ENCODE data around the gene PLRG1.
"Not testable (repeated sequence)": the region's sequence is repeated elsewhere in the genome, so short reads cannot be mapped to it uniquely, and the experiment has no call there.

Gene PLRG1

GRCh38 chr4:154549894-154550790 lies at the start of gene PLRG1:
Gene PLRG1, minus strand, starts transcription at chr4:154550400. Its CDS starts 92 bp downstream, at chr4:154550308.
- DNase-seq = peak; percentile 70 to 79

DNA sequence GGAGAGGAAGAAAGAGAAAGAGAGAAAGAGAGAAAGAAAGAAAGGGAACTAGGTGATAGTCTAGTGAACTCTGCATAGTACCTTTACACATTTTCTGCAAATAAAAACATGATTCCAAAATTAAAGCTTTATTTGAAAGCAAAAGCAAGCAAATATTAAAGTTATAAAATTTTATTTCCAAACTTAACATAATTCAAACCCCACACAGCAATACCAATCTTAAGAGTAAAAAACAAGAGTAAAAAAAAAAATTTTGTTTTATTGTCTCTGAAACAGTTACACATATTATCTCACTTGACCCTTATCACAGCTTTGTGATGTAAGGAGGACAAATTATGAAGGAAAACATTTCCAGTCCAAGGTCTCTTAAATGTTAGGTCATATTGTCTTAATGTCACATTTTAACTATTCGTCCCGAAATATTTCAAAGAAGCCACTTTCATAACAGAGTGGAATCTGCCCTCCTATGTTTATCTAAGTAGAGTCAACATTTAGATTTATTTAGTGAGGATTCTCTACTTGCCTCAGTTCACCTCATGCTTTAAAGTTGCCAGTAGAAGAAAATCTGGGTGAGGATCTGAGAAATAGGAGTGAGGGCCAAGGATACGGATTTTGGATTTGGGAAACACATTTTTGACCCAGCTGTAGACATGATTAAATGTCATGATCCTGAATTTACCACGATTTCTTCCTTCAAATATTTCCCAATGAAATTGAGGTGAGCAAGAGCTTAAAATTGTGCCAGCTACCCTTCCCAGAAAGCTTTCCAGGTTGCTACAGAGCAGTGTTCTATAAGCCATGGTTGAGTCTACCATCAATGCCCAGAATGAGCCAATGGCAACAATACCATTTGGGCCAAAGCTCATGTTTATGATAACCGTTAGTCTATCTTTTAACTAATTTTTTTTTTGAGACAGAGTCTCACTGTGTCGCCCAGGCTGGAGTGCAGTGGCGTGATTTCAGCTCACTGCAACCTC lies 47.9 kb upstream of the PLRG1 start:
- DNase-seq = no peak

DNA sequence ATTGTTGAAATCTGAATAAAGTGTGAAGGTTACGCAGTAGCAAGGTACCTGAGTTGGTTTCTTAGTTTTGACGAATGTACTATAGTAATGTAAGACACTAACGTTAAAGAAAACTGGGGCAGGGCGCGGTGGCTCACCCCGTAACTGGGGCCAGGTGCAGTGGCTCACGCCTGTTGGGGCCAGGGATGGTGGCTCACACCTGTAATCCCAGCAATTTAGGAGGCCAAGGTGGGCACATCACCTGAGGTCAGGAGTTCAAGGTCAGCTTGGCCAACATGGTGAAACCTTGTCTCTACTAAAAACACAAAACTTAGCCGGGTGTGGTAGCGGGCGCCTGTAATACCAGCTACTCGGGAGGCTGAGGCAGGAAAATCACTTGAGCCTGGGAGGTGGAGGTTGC lies 47.1 kb upstream of the PLRG1 start:
- DNase-seq = not testable (repeated sequence)

DNA sequence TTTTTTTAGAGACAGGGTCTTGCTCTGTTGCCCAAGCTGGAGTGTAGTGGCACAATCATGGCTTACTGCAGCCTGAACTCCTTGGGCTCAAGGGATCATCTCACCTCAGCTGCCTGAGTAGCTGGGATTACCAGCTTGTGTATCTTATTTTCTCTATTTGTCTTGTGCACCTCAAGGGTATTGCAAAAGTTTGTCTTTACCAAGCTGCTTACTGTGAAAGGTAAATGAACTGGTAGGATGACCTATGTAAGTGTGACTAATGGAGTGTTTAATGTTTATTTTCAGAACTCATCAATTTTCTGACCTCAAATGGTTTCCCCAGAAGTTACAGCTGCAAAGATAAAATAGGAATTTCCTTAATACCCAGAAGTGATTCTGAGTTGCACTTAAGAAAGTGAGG lies 45.6 kb upstream of the PLRG1 start:
- no peak for DNase-seq

GRCh38 chr4:154594343-154594742 lies 44.1 kb upstream of the PLRG1 start:
- DNase-seq = not testable (repeated sequence)

DNA sequence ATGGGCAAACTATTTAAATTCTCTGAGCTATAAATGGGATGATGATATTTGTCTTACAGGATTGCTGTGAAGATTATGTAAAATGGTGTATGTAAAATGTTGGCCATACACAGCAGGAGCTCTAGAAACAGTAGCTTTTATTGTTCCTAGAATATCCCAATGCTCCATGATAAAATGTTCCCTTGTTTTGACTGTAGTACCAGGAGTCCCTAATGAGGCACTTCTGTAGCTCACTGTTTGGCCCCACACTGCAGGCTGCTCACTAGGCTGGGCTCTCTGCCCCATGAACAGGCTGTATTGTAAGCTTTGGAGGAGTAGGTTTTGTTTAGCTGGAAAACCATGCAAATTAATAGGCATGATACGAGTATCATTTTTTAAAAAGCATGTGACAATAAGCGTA lies 43.7 kb upstream of the PLRG1 start:
- no peak for DNase-seq

DNA sequence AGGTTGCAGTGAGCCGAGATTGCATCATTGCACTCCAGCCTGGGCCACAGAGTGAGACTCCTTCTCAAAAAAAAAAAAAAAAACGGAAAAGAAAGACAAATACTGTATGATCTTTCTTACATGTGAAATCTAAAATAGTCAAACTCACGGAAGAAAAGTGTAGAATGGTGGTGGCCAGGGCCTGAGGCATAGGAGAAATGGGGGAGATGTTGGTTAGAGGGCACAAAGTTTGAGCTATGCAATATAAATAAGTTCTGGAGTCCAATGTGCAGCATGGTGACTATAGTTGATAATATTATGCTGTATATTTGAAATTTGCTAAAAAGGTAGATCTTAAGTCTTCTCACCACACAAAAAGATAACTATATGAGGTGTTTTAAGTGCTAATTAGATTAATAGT lies 41.7 kb upstream of the PLRG1 start:
- no peak for DNase-seq

DNA sequence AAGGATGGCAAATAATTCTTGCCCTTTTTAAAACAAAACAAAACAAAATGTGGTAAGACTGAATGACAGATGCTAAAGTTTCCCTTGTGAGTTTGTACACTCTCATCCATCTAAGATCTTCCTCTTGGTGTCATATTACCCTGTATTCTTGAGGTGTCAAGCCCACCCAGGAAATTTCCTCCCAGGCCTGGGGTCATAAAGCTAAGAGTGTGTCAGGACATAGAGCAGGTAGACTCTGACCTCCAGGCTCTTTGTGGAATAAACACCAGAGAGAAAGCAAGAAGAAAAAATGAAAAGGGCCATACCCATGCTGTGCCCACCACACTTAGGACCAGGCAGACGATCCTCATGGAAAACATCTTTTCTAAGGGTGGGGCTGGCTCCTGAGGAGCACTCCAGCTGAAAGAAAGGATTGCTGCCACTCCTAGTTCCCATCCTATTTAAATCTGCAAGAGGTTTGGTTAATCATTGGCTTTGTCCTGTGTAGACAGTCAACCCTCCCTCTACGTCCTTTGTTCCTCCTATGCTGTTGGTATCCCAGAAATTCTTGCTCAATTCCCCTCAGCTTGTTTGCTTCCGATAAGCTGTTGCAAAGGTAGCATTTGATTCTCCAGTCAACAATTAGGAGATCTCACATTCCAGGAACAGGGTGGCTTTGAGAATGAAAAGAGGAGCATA lies 40.3 kb upstream of the PLRG1 start, which contains the start of gene FGA:
TSS of gene FGA (minus strand) at position 414 of the 678 bp plus-strand sequence. CDS start at position 359, 55 bp downstream.
- no peak for DNase-seq

- DNase-seq = no peak
Observed at GRCh38 chr4:154589296-154590197, 39.3 kb upstream of the PLRG1 start.

DNA sequence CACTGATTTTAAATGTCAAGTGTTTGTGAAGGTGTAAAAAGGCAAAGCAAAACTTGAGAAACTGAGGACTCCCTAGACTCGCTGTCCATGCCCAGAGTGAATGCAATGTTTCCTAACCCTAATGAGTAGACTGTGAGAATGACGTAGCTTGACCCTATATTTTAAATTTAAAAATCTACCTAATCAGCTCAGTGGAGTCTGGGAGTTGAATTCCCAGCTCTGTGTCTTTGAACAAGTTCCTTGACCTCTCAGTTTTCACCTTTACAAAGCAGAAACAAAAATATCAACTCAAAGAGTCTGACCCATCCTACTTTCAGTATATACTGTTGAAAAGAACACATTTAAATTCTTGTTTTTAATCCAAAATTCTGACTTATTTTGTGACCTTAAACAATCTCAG lies 38.0 kb upstream of the PLRG1 start:
- DNase-seq = no peak

DNA sequence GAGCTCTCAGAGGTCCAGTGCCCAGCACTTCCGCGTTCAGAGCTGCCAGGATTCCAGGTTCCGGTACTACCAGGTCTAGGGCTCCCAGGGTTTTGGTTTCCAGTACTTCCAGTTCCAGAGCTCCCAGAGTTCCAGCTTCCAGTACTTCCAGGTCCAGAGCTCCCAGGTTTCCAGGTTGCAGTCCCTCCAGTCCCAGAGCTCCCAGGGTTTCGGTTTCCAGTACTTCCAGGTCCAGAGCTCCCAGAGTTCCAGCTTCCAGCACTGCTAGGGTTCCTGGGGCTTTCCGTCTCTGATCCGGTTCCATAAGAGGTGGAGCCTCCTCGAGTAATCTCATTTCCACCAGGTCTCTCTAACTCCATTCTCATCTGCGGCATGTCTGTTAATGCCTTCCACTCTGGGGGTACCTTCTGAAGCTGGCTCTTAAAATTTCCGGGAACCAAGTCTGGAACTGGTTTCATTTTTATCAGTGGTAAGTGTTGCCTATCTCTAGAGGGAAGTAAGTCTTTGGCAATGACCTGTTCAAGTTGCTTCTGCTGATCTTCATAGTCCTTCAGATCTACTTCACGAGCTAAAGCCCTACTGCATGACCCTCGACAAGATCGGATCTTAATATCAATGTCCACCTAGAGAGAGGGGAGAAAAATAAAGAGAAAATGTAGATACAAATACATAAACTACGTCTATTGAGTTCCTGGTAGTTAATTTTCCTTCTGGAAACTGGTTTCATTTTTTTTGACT lies 36.3 kb upstream of the PLRG1 start:
- DNase-seq = no peak

DNA sequence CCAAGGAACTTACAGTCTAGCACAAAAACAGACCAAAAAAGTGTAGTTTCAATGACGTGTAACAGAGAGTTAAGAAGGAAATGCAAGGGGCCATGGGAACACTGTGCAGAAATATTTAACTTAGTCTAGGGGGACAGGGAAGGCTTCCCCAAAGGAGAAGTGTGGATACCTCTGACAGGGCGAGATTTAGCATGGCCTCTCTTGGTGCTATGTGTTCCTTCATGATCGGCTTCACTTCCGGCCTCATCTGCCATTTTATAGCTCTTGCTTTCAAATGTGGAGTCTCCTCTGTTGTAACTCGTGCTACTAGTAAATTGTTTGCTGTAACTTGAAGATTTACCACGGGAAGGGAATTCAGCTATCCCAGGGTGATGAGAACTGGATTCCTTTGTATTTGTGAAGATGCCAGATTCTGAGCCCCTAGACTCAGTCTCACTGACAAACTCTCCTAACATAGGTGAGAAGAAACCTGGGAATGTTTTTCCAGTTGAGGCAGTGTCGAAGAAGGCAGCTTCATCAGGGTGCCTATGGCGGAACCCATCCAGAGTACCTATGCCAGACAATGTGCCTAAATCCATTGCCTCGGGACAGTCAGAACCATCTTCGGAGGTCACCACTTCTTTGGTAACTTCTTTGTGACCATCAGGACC lies 35.3 kb upstream of the PLRG1 start:
- DNase-seq = no peak

DNA sequence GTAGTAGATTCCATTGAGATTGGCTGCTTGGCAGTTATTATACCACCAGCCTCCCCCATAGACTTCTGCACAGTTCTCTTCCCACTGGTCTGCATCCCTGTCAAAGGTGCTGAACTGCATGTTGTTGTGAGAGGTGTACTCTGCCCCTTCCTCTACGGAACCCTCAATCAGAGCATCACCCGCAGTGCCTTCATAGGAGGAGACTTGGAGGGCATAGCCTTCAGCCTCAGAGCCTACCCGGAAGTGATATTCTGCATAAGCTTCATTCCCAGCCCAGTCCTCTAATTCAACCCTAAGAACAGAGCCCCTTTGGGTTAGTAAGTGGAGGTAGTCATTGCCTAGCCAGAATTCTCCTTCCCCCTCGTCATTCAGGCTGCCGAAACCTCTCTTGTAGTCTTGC lies 34.1 kb upstream of the PLRG1 start:
- no peak for DNase-seq

- DNase-seq = no peak
Observed at GRCh38 chr4:154583677-154584076, 33.5 kb upstream of the PLRG1 start.

GRCh38 chr4:154583230-154583629 lies 33.0 kb upstream of the PLRG1 start:
- no peak for DNase-seq

DNA sequence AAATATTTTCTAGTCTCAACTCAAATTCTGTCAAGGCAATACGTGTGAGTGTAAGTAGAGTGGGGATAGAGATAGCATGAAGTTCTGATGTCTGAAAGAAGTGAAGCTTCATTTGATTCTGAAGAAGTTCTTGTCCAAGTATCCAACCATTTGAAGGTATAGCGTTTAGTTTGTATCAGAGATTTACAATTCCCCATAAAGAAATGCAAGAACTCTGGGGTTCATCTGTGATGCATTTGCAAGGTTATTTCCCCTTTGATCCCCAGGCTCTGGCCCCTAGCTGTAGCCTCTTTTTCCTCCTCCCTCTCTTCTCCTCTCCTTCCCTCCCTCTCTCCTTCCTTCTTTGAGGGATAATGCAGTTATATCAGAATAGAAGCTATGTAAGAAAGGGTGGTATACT lies 32.5 kb upstream of the PLRG1 start:
- no peak for DNase-seq

DNA sequence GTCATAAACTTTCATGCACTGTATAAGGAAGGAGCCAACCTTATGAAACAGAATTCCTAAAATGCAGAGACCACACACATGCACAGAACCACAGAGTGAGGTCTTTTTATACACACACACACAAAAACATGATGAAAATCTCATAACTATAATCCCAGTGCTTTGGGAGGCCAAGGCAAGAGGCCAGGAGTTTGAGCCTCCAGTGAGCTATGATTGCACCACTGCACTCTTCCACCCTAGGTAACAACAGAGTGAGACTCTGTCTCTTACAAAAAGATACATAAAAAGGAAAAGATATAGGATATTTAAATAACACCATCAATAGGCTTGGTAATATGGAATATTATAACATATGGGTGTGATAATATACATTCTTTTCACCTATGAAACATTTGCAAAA lies 29.7 kb upstream of the PLRG1 start:
- DNase-seq = no peak

DNA sequence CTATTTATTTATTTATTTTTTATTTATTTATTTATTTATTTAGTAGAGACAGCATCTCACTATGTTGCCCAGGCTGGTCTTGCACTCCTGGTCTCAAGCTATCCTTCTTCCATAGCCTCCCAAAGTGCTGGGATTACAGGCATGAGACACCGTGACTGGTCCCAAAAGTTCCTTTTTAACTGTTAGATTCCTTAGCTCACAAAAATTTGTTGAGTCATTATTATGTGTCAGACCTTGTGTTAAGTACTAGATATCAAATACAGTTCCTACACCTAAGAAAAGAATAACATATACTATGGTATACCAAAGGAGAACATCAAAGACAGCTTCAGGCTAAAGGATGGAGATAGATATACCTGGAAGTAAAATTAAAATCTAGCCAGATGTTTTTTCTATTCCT lies 28.7 kb upstream of the PLRG1 start:
- no peak for DNase-seq

DNA sequence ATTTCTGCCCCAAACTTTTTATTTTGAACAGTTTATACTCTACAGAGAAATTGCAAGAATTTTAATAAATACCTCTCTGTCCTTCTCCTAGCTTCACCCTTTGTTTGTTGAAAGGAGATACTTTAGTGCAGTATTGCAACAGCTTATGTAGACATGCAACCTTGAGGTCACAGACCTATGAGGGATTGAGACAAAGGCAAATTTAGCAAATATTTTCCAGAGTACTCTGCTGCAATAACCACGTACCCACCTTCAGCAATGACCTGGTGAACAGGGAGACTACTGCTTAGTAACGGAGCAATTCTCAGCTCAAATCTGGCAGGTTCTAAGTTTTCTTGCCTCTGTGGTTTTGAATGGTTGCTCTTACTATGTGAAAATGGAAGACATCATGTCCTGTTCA lies 27.1 kb upstream of the PLRG1 start:
- DNase-seq = no peak

DNA sequence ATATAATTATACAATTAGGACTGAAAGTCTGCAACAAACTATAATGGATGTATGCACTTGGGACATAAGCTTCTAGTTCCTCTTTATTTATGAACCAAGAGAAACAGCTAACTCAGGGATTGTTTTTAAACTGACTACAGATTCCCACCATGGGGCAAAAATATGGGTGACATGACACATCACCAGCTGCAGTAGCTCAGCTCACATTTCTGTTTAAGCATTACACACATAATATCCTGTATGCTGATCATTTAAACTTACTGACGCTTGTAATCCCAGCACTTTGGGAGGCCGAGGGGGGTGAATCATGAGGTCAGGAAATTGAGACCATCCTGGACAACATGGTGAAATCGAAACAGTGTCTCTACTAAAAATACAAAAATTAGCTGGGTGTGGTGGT lies 24.1 kb upstream of the PLRG1 start:
- no peak for DNase-seq
